Caco-2 (cell line): ENCODE results near the gene ABHD12B. TPM values are rescaled to one million over a fixed set of nuclear protein-coding genes. Genes with fewer than 3 reads are reported as not detected.

ENCODE experiments used
- BruUV-seq: library from RNA; stranded (reverse); fragments of 400-500 nt; replicated peaks from 2 replicates; lab custom pipeline; 2021; lab: Mats Ljungman, UMichigan
- CTCF ChIA-PET: fragments of 300-600 bp; sonication (Branson Sonifier 250); formaldehyde crosslinking; loops from one replicate; lab custom pipeline; 2022; ENCODE audit warnings: antibody characterized with exemption; lab: Charles Lee
- POLR2A ChIA-PET: fragments of 300-600 bp; sonication (Branson Sonifier 250); formaldehyde crosslinking; loops from one replicate; lab custom pipeline; 2022; ENCODE audit warnings: antibody characterized with exemption; lab: Charles Lee
- DNase-seq, 2 experiments: peaks; one replicate each; pipeline versions ENCODE4 v3.0.0 to v3.0.0-alpha.2; 2020 to 2022
- H3K27me3 ChIP-seq: replicated peaks from 2 replicates; pipeline ENCODE4 v1.6.0; 2011; ENCODE audit warnings: low read length; ENCODE audit not compliant: control insufficient read depth, insufficient read depth
- H3K36me3 ChIP-seq: 2 replicates; pipeline ENCODE4 v1.5.1; 2011; ENCODE audit warnings: low read length; ENCODE audit not compliant: control insufficient read depth, insufficient read depth
- H3K4me1 ChIP-seq: fragments of 250-450 bp; sonication (Bioruptor Pico); 2 replicates; pipeline ENCODE4 v1.5.1; 2020; ENCODE audit warnings: mild to moderate bottlenecking
- H3K4me3 ChIP-seq: 2 replicates; pipeline ENCODE4 v1.5.1; 2011; ENCODE audit warnings: low read depth, mild to moderate bottlenecking, control low read depth, low read length
- H3K9me3 ChIP-seq: fragments of 250-450 bp; sonication (Bioruptor Pico); 2 replicates; pipeline ENCODE4 v1.5.1; 2020; ENCODE audit warnings: mild to moderate bottlenecking, moderate library complexity
- H3K27ac Mint-ChIP-seq: one replicate; pipeline ENCODE4 v1.8.0; 2022; ENCODE audit warnings: mixed read lengths; ENCODE audit not compliant: unreplicated experiment
- H3K27me3 Mint-ChIP-seq: one replicate; pipeline ENCODE4 v1.8.0; 2022; ENCODE audit warnings: mixed read lengths; ENCODE audit not compliant: insufficient read depth, unreplicated experiment
- H3K36me3 Mint-ChIP-seq: one replicate; pipeline ENCODE4 v1.8.0; 2022; ENCODE audit warnings: mild to moderate bottlenecking, mixed read lengths; ENCODE audit not compliant: insufficient read depth, unreplicated experiment
- H3K4me1 Mint-ChIP-seq: one replicate; pipeline ENCODE4 v1.8.0; 2022; ENCODE audit warnings: low read depth, mixed read lengths; ENCODE audit not compliant: unreplicated experiment
- H3K4me3 Mint-ChIP-seq: one replicate; pipeline ENCODE4 v1.8.0; 2022; ENCODE audit warnings: mild to moderate bottlenecking, moderate library complexity, mixed read lengths; ENCODE audit not compliant: unreplicated experiment
- H3K9me3 Mint-ChIP-seq: one replicate; pipeline ENCODE4 v1.8.0; 2022; ENCODE audit warnings: mixed read lengths; ENCODE audit not compliant: unreplicated experiment
- intact Hi-C: fragments of 100-400 bp; cut with micrococcal nuclease; formaldehyde crosslinking; loops from one replicate; pipeline ENCODE4 v1.10.0; 2022; ENCODE audit not compliant: unreplicated experiment
- total RNA-seq: library from RNA; stranded (reverse); gene quantifications from 2 replicates; pipeline ENCODE4 v1.2.3, GENCODE V29; 2022
- TF ChIP-seq, protein P1 (sequence below), 2 experiments: fragments of 200-600 bp in 1 of 2; IDR thresholded peaks; 1 replicate in 1 of 2; 2 replicates in 1 of 2; pipeline versions ENCODE4 v1.5.1 to v1.8.0; 2011 to 2022; ENCODE audit warnings: antibody characterized with exemption in 1 of 2, control low read depth in 1 of 2, inconsistent platforms in 1 of 2, low read depth in 1 of 2, low read length in 1 of 2, mild to moderate bottlenecking in 1 of 2, moderate library complexity in 1 of 2; ENCODE audit not compliant: insufficient read depth in 1 of 2, severe bottlenecking in 1 of 2, unreplicated experiment in 1 of 2

The ABHD12B gene
- total RNA-seq, 1 experiment from 2014 or later: not detected

DNA sequence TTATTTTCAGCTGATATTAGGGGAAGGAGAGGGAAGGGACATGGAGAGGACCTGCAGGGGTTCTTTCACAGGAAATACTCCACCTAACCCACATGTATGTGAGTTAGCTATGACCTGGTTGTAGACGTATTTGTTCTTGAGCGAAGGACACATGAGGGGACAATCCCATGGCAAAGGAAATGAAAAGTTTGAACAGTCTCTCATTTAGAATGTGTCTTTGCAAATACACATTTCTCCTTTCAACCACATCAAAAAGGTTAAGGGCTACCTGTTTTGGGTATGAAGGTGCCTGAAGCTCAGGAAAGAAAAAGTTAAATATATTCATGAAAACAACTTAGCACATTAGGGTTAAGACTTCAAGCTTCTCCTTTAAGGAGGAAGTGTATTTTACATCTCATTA is 65.0 kb downstream of the ABHD12B start:
- H3K36me3 ChIP-seq: no peaks in the 10 kb centered on the region
- ChIA-PET POLR2A (no interaction called here), CTCF (no interaction called here)
- intact Hi-C loops: no loop called here
- H3K4me3 Mint-ChIP-seq: no peak overlapping the region
- peaks cover 29% of the 10 kb centered on the region for H3K4me1 ChIP-seq
- H3K36me3 Mint-ChIP-seq: peaks cover 6% of the 10 kb centered on the region
- H3K9me3 ChIP-seq: no peaks in the 10 kb centered on the region
- TF ChIP-seq, protein P1, sequence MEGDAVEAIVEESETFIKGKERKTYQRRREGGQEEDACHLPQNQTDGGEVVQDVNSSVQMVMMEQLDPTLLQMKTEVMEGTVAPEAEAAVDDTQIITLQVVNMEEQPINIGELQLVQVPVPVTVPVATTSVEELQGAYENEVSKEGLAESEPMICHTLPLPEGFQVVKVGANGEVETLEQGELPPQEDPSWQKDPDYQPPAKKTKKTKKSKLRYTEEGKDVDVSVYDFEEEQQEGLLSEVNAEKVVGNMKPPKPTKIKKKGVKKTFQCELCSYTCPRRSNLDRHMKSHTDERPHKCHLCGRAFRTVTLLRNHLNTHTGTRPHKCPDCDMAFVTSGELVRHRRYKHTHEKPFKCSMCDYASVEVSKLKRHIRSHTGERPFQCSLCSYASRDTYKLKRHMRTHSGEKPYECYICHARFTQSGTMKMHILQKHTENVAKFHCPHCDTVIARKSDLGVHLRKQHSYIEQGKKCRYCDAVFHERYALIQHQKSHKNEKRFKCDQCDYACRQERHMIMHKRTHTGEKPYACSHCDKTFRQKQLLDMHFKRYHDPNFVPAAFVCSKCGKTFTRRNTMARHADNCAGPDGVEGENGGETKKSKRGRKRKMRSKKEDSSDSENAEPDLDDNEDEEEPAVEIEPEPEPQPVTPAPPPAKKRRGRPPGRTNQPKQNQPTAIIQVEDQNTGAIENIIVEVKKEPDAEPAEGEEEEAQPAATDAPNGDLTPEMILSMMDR (IDR thresholded peaks at IDR 0.05; ENCODE audit: insufficient read depth in 1 of 2, low read depth in 1 of 2, low read length in 1 of 2, severe bottlenecking in 1 of 2, unreplicated experiment in 1 of 2): no peak
- no TSS peak for BruUV-seq
- no peaks in the 10 kb centered on the region for H3K27me3 Mint-ChIP-seq
- H3K27ac Mint-ChIP-seq: no peak overlapping the region
- no peaks in the 10 kb centered on the region for H3K9me3 Mint-ChIP-seq
- no peaks in the 10 kb centered on the region for H3K27me3 ChIP-seq
- DNase-seq: no peak
- peaks cover 11% of the 10 kb centered on the region for H3K4me1 Mint-ChIP-seq
- H3K4me3 ChIP-seq: no peak overlapping the region

DNA sequence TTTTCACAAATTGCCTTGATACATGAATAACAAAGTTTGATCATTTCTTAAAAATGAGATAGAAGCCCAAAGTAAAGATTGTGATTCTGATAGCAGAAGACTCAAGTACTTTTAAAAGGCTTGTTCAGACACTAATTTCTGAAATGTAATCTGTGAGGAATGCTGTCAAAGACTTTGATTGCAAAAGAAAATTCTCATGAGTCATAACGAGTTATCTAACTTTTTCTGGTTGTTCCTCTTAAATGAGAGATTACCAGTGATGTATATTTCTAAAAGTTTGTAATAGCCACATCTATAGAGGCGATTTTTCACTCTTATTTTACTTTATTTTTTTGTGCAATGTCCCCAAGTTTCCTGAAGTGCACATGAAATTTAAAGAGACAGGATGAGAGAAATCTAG is 65.5 kb downstream of the ABHD12B start:
- H3K9me3 ChIP-seq: no peaks in the 10 kb centered on the region
- H3K4me1 ChIP-seq: peaks cover 29% of the 10 kb centered on the region
- Mint-ChIP-seq H3K27ac (no peak overlapping the region), H3K4me1 (peaks cover 11% of the 10 kb centered on the region), H3K9me3 (no peaks in the 10 kb centered on the region), H3K4me3 (no peak overlapping the region), H3K27me3 (no peaks in the 10 kb centered on the region), H3K36me3 (peaks cover 6% of the 10 kb centered on the region)
- intact Hi-C loops: no loop called here
- TF ChIP-seq, protein P1 (IDR thresholded peaks at IDR 0.05; ENCODE audit: insufficient read depth in 1 of 2, low read depth in 1 of 2, low read length in 1 of 2, severe bottlenecking in 1 of 2, unreplicated experiment in 1 of 2): no peak
- no peaks in the 10 kb centered on the region for H3K27me3 ChIP-seq
- POLR2A ChIA-PET: no interaction called here
- CTCF ChIA-PET: no interaction called here
- H3K4me3 ChIP-seq: no peak overlapping the region
- no TSS peak for BruUV-seq
- no peak for DNase-seq
- no peaks in the 10 kb centered on the region for H3K36me3 ChIP-seq

DNA sequence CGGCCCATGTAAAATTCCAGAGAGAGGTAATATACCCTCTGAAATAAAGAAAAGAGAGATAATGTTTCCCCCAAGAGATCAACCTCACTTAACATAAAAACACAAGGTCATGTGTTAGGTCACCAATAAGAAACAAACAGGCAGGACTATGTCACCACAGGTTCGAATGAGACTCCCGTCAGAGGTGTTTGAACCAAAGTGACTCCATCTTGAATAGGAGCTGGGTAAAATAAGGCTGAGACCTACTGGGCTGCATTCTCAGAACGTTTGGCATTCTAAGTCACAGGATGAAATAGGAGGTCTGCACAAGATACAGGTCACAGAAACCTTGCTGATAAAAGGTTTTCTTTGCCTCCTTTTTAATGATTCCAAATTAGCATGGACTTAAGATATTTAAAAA is 65.9 kb downstream of the ABHD12B start:
- POLR2A ChIA-PET: no interaction called here

More for the DNA sequence above, 65.9 kb downstream of the ABHD12B start:
- no peaks in the 10 kb centered on the region for H3K9me3 Mint-ChIP-seq
- TF ChIP-seq, protein P1 (IDR thresholded peaks at IDR 0.05; ENCODE audit: insufficient read depth in 1 of 2, low read depth in 1 of 2, low read length in 1 of 2, severe bottlenecking in 1 of 2, unreplicated experiment in 1 of 2): no peak
- no peaks in the 10 kb centered on the region for H3K9me3 ChIP-seq
- no TSS peak for BruUV-seq
- H3K4me1 Mint-ChIP-seq: peaks cover 11% of the 10 kb centered on the region
- H3K27me3 ChIP-seq: no peaks in the 10 kb centered on the region
- H3K4me1 ChIP-seq: peaks cover 29% of the 10 kb centered on the region
- H3K4me3 ChIP-seq: no peak overlapping the region
- no peaks in the 10 kb centered on the region for H3K36me3 ChIP-seq
- no peak overlapping the region for H3K27ac Mint-ChIP-seq
- peaks cover 6% of the 10 kb centered on the region for H3K36me3 Mint-ChIP-seq
- CTCF ChIA-PET: no interaction called here
- no peak overlapping the region for H3K4me3 Mint-ChIP-seq
- DNase-seq: no peak
- H3K27me3 Mint-ChIP-seq: no peaks in the 10 kb centered on the region
- intact Hi-C loops: no loop called here
